GM21447 (cell line): ENCODE data around the gene ANKRD16.
"Not testable (repeated sequence)": the region's sequence is repeated elsewhere in the genome, so short reads cannot be mapped to it uniquely, and the experiment has no call there.

Experiments
- ATAC-seq: cut with Tn5 transposase; IDR thresholded peaks from one replicate; pipeline ENCODE4 v1.9.1; 2021; ENCODE audit not compliant: unreplicated experiment

ANKRD16 gene

GRCh38 chr10:5840314-5841307 is 49.1 kb downstream of the ANKRD16 start:
- peak; percentile 73 for ATAC-seq

- not testable (repeated sequence) for ATAC-seq
Observed at GRCh38 chr10:5836181-5836580, 53.5 kb downstream of the ANKRD16 start.

- ATAC-seq: no peak
Observed at GRCh38 chr10:5835446-5836095, 54.1 kb downstream of the ANKRD16 start.

- ATAC-seq: no peak
Observed at GRCh38 chr10:5833814-5834213, 55.9 kb downstream of the ANKRD16 start.

DNA sequence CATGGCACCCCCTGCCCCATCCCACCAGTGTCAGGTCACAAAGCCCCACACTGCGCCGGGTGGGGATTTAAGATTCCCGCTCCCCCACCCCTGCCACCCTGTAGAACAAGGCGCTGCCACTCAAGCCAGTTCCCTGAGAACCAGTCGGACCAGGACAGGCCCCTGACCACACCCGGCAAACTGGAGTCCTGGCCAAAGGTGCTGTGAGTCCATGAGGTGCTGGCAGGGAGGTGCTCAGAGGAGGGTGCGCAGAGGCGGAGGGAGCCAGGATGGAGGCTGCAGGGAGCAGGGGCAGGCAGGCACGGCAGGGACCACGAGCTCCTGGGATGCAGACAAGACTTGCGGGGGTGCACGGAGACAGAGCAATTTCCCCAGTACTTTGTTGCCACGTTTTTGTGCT is 56.7 kb downstream of the ANKRD16 start:
- no peak for ATAC-seq

- ATAC-seq: no peak
Observed at GRCh38 chr10:5831446-5831782, 58.3 kb downstream of the ANKRD16 start.

DNA sequence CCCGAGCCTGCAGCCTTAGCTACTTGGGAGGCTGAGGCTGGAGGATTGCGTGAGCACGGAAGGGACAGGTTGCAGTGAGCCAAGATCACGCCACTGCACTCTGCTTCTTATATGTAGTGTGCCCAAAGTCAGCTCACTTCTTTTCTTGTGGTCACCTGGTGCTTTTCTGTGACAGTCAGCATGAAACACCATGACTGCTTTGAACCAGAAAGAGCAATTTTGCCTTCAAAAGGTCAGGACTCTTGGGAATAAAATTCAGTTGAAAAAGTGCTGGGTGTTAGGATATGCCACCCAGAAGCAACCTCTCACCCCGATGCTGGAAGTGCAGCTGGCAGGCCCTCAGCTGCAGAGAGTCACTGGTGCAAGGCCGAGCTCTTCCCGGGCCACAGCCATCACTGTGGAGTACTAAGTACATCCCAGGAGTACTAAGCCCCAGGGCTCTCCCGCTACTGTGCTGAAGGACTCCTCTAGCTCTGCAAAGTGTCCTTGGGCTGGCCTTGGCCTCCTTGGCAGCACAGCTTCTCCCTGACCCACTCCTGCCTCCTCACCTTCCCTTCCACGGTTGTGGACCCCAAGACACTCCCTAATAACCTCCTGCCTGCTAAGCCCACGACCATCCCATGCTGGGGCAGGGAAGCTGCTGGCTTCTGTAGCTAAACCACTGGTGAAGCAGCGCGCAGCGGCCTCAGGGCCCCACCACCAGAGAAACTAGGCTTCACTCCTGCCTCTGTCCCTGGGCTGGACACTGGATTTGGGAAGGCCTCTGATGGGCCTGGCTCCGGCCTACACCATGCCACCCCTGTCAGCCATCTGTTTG is 58.9 kb downstream of the ANKRD16 start:
- no peak for ATAC-seq

DNA sequence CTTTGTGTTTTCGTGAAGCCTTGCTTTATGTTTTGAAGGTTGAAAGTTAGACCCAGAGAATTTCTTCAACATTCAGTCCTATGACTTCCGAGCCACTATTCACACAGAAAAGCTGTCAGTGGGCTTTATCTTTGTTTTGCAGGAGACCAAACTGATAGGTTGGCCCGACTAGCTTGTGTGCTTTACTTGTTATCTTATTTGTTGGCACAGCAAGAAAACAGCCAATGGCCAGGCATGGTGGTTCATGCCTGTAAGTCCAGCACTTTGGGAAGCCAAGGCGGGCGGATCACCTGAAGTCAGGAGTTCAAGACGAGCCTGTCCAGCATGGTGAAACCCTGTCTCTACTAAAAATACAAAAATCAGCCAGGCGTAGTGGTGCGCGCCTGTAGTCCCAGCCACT is 60.4 kb downstream of the ANKRD16 start:
- no peak for ATAC-seq

GRCh38 chr10:5828725-5829124 is 61.0 kb downstream of the ANKRD16 start:
- no peak for ATAC-seq

GRCh38 chr10:5827841-5828240 is 61.9 kb downstream of the ANKRD16 start:
- no peak for ATAC-seq

- not testable (repeated sequence) for ATAC-seq
Observed at GRCh38 chr10:5826511-5826910, 63.2 kb downstream of the ANKRD16 start.

GRCh38 chr10:5818894-5819293 is 70.8 kb downstream of the ANKRD16 start:
- peak; percentile 39 for ATAC-seq

DNA sequence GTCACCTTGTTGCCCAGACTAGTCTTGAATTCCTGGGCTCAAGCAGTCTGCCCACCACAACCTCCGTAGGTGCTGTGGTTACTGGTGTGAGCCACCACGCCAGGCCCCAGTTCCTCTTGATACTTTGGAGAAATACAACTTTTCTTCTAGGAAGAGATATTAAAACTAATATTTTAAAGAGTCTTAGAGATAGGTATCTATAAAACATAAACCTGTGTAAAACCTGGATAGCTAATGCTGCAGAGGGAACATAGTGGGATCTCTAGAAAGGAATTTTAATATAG is 71.7 kb downstream of the ANKRD16 start:
- ATAC-seq: no peak

- ATAC-seq: no peak
Observed at GRCh38 chr10:5817322-5818047, 72.2 kb downstream of the ANKRD16 start.

- ATAC-seq: no peak
Observed at GRCh38 chr10:5816170-5816569, 73.5 kb downstream of the ANKRD16 start.

- no peak for ATAC-seq
Observed at GRCh38 chr10:5814110-5815107, 75.3 kb downstream of the ANKRD16 start.

DNA sequence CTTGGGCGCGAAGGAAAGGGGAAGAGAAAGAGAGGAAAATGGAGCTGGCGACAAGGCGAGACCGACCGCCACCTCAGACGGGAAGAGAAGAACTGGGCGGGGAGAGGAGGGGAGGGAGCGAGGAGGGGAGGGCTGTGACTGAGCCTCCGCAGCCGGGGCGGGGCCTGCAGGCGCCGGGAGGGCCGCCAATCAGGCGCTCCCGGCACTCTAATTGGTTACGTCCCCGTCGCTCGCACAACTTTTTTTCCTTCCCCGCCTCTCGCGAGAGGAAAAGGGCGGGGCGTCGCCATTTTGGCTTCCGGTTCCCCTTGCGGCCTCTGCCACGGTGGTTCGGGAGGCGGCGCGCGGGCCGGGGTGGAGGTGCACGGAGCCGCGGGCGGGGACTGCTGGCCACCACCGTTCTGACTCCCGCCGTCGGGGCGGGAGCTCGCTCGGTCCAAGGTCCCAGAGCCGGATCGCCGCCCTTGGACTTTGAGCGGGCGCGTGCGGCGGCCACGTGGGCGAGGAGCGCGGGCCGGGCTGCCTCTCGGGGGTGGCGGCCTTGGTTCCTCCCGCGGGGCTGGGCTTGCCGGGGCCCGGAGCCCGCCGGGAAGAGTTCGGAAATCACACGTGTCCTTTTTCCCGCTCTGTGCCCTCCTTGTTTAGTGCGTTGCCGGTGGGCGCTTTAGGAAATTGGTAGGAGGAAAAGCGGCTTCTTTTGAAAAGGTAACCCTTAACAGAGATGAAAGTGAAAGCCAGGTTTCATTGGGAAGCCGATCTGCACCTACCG is 76.2 kb downstream of the ANKRD16 start, which contains the start of gene GDI2:
GDI2 (minus strand) TSS at position 94 of the 769 bp plus-strand sequence. CDS start 176 bp downstream, outside the sequence.
- peak; percentile 64 for ATAC-seq

DNA sequence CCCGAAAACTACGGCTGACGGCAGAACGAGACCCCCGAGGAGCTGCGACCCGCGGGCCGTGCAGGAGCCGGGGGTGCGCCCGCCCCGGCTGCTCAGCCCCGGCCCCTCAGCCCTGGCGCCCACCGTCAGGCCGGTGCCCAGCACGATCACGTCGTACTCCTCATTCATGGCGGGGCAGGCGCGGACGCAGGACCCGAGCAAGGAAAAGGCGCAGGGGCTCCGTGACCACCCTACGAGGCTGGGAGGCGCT is 76.7 kb downstream of the ANKRD16 start:
- peak; percentile 5 for ATAC-seq
